Measurements from ENCODE around the gene ADAP1.
"Not testable (repeated sequence)": the region's sequence is repeated elsewhere in the genome, so short reads cannot be mapped to it uniquely, and the experiment has no call there.

ADAP1 gene

DNA sequence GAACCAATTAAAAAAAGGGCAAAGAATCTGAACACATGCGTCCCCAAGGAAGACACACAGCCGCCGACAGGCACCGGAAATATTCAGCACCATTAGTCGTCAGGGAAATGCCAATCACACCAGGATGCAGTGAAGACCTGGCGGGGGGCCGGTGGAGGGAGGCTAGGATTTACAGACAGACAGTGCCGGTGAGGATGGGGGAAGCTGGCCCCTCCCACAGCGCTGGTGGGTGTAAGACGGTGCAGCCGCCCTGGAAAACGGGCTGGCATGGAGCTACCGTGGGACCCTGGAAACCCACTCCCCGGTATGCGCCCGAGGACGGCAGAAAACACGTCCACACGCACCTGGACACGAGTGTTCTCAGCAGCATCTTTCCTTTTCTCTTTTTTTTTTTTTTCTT lies 4.8 kb upstream of the ADAP1 start:
- ATAC-seq: no peak
- no peak for DNase-seq

DNA sequence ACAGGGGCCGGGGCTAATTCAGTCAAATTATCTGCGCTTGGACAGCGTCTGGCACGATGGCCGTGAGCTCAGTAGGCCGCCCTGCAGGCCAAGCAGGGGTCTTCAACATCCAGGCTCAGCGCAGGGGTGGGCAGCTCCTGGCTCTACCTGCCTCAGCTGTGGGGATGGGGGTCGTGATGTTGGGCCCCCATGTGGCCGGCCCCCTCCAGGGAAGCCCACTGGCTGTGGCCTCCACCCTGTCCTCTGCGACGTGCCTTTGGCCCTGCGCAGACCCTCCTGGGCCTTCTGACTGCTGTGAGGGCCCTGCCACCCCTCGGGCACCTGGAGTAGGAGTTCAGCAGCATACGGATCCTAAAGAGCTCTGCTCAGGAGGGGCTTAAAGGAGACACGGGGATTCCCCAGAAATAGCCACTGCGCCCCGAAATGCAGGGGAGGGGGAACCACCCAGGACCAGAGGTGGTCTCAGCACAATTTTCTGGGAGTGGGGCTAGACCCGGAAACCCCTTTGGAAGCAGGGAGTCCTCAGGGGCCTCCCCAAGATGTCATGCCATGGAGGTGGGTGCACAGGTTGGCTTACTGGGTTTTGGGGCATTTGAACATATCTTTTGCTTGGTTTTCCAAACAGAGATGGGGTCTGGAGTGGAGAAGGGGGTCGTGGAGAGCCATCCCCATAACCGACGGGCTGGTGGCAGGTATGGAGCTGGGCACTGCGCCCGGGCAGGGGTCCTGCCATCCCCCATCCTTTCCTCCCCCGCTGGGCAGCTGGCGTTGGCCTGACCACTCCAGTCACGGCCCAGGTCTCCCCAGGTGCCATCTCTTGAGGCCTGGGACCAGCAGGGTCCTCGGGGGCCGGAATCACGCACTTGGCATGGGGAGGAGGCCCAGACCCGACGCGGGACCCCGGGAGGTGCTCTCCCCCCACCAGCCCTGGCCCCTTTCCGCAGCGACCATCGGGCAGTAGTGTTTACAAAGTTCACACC lies 4.0 kb upstream of the ADAP1 start:
- ATAC-seq (no peak), DNase-seq (no peak)

DNA sequence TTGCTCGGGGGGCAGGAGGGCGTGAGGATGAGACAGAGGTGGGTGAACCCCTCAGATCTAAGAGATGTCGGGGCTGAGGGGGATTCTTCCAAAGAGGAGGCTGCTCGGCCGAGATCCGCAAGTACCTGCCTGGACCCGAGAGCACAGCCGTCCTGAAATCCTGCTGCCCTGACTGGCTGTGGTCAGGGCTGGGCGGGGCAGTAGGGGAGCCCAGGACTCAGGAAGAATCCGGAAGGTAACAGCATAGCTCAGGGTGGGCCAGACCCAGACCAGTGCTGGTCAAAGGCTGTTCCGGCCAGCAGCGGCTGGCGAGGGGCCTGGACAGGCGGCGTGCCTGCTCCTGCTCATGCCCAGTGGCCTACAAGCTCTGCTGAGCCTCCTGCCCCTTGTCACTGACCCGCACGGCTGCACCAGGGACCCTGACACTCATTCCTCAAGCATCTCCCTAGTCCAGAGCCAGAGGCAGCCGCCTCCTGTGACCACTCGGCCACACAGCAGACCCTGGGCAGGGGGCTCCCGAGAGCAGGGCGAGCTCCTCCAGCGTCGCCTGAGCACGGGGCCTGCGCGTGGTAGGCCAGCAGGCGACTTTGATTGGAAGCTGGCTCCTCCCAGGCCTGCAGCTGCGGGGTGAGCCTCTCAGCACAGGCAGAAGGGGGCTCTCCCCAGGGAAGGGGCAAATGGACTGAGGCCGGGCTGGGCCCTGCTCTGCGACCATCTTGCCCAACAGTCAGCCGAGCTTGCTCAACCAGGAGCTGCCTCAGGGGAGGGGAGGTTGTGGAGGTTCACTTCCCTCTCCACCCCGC lies 3.1 kb upstream of the ADAP1 start:
- DNase-seq (no peak), ATAC-seq (no peak)

DNA sequence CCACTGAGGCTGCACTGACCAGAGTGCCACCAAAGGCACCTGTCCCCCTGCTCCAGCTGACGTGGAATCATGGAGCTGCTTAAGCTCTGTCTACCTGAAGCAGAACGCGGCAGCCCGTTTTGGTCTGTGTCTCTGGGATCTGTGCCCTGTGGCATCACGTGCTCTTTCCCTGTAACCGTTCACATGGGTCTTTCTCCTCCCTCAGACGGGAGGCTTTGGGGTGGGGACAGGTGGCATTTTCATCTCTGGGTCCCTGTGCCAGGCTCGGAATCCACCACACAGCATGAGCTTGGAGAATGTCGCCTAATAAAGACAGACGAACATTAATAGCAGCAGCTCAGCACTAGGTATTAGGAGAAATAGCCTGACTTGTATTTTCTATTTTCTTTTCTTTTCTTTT lies 1.6 kb upstream of the ADAP1 start:
- ATAC-seq (no peak), DNase-seq (no peak)

DNA sequence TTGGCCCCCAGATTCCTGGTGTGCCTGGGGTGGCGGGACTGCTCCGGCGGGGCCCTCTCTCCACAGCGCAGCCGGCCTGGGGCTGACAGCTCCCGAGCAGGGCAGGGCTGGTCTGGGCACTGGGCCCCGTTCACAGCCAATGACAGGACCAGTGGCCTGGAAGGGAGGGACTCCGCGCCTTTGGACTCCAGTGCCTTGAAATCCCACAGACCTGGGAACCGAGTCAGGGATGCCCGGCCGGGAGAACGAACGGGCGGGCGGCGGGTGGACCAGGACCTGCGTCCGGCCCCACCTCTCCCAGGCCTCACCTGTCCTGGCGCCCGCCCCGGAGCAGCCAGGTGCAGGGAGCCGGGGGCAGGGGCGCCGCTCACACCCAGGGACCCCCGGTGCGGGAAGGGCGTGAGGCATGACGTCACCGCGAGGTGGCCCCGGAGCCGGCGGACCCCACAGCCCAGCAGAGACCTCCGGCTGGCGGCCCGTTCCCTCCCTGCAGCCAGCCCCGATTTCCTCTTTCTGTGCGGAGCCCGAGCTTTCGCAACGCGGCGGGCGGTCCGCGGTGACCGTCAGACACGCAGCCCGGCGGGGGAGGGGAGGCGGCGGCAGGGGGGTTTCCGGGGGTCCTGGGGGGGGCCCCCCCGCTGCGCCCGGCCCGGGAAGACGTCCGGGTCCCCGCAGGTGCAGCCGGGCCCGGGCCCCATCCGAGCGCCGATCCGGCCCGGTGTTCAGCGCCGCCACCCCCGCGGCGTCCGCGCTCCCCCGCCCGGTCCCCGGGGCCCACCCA lies 743 bp downstream of the ADAP1 start:
- peak; percentile 32 for ATAC-seq
- peak; percentile 49 for DNase-seq

DNA sequence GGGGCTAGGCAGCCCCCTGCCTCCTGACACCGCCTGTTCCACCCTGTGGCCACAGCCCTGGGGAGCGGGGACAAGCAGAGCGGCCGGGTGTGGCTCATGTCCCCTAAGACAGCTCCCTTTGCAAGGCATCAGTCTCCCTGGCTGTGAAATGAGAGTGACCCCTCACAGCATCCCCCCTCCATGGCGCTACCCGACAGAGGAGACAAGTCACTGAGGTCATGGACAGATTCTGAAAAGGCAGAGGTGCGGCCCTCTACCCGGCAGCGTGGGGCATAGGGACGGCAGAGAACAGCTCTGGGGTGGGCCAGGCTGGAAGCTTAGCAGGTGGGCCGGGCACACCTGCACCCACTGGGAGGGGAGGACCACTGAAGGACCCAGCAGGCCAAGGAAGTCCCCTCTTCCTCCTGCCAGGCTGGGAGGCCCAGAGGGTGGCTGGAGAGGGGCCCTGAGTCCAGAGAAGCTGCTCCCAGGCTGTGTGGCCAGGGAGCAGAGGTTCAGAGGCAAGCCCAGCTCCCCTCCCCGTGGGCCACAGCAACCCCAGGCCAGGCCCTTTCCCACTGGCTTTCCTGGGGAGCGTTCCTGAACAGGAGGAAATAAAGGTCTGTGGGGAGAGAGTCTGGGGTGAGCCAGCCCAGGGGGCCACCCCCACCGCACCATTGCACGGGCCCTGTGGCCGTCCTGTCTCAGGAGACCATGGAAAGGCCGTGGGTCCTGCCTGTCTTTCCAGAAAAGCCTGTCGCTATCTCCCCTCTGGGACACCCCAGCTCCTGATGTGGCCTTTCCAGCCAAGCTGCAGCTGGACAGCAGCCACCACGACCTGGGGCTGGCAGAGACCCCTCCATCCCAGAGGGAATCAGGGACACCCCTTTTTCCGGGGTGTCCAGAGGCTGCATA lies 1.7 kb downstream of the ADAP1 start:
- no peak for ATAC-seq
- no peak for DNase-seq

DNA sequence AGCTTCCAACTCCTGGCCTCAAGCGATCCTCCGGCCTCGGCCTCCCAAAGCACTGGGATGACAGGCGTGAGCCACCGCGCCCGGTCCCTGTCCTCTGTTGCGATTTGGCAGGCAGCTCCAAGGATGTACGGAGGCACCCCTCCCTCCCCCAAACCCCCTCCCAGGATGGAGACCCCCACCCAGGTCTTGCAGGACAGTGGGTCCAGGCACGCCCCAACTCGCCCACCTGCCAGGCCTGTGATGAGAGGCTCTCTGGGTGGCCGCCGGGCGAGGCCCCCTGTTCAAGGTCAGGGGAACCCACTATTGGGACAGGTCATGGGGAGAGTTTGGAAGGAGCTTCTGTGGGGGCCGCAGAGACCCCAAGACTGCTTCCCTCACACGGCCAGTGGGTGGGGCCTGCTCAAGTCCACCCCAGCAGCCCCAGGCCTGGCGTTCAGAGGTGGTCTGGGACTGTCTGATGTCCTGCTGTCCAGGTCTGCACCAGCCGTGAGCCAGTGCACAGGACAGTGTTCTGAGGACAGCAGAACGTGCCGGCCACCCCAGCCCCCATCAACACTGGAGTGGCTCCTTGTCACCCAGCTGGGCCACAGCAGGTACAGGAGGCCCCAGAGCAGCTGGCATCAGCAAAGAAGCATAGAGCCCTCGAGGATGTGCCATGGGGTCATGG lies 2.5 kb downstream of the ADAP1 start:
- ATAC-seq (no peak), DNase-seq (no peak)

DNA sequence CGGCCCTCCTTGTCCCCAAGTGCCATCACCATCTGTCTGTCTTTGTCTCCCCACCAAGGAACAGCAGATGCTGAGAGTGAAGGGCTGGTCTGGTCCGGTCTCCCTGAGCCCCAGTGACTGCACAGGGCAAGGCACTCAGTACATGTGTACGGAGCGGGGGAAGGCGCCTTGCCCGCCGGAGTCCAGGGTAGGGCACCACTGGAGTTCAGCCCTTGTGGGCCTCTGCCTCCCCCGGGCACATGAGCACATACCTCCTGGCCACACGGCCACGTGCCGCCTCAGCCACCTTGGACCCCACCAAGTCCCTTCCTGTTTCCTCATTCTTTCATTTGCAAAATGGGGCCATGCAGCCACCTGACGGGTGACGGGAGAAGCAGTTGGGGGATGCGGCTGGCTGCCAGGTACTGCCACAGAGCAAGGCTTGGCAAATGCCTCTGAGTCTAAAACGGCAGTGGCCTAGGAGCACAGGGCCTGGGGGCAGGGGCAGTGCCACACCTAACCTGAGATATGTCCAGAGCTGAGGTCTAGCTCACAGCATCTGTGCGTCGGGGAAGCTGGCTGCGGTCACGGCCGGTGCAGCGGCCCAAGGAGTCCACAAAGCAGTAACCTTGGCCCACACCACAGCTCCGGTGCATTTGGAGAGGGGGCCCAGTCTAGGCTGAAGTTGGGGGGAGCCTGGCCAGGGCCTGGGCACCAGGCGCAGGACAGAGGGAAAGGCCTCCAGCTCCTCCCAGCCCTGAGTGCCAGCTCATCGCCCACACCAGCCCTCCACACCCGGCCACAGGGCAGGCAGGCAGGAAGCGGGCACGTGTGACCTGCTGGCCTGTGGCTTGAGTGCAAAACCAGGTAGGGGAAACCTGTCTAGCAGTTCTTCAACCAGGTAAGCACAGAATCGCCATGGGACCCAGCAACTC lies 5.2 kb downstream of the ADAP1 start:
- ATAC-seq (no peak), DNase-seq (no peak)

DNA sequence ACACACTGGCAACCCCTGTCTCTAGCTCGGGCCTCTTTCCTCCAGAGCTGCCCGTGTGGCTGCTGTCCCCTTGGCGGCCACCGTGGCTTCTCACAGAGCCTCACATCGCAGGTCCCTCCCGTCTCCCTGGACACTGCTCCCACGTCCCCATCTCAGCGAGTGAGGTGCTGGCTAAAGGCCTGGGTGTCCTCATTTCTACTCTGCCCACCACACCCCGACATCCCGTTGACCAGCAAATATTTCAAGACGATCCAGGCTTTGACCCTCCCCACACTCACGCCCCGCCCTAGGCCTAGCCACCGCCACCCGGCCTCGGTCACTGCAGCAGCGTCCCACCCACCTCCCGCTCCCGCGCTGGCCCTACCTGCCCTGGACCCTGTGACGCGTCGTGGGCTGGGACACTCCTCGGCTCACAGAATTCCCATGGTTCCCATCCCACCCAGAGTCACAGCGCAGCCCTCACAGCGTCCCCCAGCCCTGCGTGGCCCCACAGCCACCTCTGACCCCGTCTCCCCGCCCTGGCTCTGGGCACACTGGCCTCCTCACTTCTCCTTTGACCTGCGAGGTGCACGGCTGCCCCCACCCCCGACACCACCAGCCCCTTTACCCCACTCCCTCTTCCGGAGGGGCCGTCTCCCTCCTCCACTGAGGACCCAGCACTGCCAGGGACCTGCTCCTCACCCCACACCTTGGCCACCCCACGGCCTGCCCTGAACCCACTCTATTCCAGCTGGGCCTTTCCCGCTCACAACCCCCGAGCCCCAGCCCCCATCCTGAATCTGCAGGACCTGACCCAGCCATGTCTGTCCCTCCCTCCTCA lies 6.9 kb downstream of the ADAP1 start:
- DNase-seq: no peak
- ATAC-seq: no peak

DNA sequence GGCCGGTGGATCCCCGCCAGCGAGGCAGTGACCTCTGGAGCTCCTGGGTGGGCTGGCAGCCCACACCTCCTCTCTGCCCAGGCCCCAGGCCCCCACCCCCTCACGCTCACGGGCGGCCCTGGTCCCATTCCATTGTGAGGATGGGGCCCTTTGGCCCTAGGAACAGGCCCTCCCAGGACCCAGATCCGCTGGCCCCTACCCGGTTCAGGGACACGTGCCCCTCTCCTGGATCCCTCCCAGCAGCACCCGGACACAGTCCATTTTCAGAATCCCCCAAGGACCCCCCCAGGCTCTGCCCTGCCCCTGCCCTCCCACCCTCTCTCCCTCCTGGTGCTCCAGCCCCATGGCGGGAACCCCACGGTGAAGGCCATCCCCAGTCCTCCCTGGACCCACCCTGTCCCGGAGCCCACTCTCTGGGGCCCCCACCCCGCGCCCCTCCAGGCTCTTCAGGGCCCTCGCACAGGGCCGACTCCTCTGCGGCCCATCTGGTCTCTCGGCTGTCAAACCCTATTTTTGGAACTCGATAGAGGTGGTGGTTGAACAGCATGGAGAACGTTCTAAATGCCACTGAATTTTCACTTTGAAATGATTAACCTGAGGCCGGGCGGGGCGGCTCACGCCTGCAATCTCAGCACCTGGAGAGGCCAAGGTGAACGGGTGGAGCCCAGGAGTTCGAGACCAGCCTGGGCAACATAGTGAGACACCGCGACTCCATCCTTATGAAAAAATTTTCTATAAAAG lies 8.1 kb downstream of the ADAP1 start:
- ATAC-seq: no peak

DNA sequence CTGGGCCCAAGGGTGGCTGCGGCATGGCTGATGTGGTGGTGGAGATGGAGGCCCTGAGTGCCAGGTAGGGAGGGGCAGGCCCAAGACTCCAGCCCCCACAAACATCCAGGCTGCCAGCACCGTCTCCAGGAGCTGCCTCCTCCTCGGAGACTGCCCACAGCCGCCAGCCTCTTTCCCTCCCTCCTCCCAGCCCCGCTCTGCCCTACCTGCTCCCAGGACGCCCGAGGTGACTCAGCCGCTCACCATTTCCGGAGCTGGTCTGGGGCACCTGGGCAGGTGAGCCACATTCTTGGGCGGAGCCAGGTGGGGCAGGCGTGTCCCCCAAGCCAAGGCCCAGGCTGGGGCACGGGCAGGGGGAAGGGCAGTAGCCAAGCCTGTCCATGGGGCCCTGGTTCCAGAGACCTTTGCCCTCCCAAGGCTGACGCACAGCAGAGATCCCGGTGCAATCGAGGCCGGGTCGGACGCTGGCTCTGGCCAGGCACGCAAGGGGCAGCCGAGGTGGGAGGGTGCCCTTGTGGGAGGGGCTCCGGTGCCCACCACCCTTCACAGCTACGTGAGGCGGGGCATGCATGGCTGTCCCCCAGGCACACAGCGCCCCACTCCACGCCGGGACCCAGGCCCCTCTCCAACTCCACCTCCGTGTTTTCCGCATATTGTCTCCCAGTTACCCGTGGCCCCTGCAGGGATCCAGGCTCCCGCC lies 8.8 kb downstream of the ADAP1 start:
- DNase-seq (no peak), ATAC-seq (no peak)

More for the DNA sequence above, 8.1 kb downstream of the ADAP1 start:
- DNase-seq: no peak

DNA sequence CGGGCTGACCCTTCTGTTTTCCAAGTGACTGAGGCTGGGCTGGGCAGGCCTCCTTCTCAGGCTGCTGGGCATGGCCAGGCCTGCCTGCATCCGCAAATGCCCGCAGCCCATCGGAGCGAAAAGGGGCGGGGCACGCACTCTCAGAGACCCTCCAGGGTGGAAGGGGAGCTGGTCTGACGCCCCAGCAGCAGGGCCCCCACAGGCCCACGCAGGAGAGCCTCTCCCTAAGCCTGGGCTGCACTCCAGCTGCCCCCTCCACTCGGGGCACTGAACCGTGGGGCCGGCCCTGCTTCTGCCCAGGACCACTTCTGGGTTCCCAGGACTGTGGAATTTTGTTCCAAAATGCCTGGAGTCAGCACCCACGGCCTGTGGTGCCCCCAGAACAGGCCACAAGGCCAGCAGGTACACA lies 9.3 kb downstream of the ADAP1 start:
- DNase-seq (no peak), ATAC-seq (no peak)

DNA sequence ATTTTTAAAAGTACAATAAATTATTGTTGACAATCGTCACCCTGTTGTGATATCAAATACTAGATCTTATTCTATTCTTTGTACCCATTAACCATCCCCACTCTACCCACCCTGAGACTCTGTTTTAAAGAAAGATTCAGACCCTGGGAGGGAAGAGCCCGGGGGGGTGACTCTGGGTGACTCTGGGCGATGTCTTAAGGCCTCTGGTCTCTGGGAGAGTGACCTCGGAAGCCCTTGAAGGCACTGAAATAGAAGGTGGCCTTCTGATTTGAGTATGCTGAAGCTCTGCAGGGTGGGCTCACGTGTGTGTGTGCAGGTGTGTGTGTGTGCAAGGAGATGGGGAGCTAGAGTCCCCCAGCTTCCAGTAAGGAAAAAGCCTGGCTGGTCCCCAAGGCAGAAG lies 9.7 kb downstream of the ADAP1 start:
- ATAC-seq (no peak), DNase-seq (no peak)

DNA sequence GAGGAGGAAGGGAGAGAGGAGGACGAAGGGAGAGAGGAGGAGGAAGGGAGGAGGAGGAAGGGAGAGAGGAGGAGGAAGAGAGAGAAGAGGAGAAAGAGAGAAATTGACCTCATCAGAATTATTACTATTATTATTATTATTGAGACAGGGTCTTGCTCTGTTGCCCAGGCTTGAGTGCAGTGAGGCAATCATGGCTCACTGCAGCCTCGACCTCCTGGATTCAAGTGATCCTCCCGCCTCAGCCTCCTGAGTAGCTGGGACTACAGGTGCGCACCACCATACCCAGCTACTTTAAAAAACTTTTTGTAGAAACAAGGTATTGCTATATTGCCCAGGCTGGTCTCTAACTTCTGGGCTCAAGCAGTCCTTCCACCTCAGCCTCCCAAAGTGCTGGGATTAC lies 10.7 kb downstream of the ADAP1 start:
- ATAC-seq: not testable (repeated sequence)

DNA sequence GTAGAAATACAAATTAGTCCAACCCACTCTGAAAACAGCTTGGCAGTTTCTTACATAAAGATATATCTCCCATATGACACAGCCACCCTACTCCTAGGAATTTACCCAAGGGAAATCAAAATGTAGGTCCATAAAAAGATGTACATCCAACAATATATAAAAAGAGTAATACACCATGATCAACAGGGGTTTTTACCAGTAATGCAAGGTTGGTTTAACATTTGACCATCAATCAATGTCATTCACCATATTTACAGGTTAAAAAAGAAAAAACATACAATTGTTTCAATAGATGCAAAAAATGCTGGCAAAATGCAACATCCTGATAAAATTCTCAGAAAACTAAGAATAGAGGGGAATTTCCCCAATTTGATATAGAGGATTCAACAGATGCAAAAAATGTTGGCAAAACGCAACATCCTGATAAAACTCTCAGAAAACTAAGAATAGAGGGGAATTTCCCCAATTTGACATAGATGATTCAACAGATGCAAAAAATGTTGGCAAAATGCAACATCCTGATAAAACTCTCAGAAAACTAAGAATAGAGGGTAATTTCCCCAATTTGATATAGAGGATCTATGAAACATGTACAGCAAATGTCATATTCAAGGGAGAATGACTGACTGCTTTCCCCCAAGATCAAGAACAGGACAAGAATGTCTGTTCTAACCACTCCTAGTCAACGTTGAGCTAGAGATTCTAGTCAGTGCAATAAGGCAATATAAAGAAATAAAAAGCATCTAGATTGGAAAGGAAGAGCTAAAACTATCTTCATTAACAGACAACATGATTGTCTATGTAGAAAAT lies 13.7 kb downstream of the ADAP1 start:
- ATAC-seq (peak; percentile 56), DNase-seq (no peak)

More for the DNA sequence above, 10.7 kb downstream of the ADAP1 start:
- not testable (repeated sequence) for DNase-seq

DNA sequence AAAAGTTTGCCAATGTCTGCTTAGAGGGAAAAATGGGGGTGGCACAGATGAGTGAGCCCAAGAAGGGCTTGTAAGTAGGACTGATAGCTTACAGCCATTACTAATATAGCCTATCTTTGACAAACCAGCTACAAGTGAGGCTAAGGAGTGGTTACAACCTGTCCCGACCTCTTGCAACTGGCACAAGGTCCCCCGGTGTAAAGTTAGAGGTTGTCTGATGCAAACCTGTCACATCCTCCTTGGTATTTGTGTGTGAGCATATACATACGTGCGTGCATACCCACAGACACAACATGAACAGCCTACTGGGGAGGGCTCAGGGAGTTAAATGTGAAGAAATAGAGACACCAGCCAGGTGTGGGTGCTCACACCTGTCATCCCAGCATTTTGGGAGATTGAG lies 14.6 kb downstream of the ADAP1 start:
- DNase-seq: no peak
- ATAC-seq: no peak

Data from stimulated activated naive CD8-positive, alpha-beta T cell treated with anti-CD3 and anti-CD28 coated beads, Interleukin-15, Interleukin-2, amounts not matched to agents 100 U/mL and 50 U/mL, for 24 hours (primary cell).